Hematopoietic multipotent progenitor cell treated with erythropoietin and hydrocortisone succinate and interleukin-3 and kit ligand, for 8 days (in vitro differentiated cells): Measurements from ENCODE around the gene ELAVL3.
A peak's percentile ranks its signal among the peaks of the same experiment; 100 is the strongest.
"Not testable (repeated sequence)": the region's sequence is repeated elsewhere in the genome, so short reads cannot be mapped to it uniquely, and the experiment has no call there.

Experiments
- DNase-seq: peaks from one replicate; pipeline ENCODE4 v3.0.0-alpha.2; 2015

The ELAVL3 gene

DNA sequence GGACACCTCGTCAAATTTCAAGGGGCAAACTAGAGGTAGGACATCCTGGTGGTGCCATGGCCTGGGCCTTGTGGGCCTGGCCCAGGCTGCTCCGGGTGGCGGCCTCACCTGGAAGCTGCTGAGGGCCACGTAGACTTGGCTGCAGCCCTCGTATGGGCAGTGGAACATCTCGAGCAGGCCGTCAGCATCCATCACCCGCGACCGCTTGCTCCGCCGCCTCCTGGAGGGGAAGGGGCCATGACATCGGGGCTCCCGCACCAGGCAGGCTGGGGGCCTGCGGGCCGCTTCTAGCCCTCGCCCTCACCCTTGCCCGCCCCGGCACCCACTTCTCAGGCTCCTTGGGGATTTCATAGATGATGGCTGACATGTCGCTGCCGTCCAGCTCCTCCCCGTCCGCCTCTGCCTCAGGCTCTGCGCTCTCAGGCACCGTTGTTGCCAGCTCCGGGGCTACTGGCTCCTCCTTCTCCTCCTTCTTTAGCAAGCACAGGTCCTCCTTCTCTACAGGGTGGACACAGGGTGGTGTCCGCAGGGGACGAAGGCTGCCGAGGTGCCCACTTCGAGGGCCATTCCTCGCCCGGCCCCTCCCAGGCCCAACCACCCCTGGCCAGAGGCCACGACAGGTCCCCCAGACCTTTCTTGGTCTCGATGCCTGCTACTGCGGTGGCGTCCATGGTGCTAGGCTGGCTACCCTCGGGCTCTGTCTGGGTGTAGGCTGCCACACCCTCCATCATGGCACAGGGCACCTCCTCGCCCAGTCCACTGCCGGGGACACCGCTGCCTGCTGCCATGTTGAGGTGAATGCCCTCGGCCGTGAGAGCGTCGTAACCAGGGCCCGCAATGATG lies 6.0 kb upstream of the ELAVL3 start:
- no peak for DNase-seq

DNA sequence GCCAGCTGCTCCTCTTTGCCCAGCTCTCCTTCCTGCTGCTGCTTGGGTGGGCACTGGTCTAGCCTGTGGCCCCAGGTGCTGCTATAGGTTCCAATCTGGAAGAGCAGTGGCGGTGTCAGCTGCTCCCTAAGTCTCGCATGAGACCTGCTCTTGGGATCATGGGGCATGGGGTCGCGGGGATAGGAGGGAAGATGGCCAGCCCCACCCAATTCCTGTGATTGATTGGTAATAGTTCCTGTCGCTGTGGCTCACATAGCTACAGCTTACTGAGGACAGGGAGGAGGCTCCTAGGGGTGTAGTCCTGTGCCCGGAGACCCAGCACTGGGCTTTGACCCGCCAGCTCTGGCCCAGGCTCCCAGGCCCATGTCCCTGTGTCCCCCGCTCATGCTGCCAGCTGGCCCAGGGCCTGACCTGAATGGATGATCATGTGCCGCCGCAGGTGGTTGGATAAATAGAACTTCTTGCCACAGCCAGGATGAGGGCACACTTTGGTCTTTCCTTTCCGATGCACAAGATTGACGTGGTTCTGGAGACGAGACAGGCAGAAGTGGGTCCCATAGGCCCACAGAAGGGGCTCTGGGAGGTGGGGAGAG lies 4.5 kb upstream of the ELAVL3 start:
- no peak for DNase-seq

DNA sequence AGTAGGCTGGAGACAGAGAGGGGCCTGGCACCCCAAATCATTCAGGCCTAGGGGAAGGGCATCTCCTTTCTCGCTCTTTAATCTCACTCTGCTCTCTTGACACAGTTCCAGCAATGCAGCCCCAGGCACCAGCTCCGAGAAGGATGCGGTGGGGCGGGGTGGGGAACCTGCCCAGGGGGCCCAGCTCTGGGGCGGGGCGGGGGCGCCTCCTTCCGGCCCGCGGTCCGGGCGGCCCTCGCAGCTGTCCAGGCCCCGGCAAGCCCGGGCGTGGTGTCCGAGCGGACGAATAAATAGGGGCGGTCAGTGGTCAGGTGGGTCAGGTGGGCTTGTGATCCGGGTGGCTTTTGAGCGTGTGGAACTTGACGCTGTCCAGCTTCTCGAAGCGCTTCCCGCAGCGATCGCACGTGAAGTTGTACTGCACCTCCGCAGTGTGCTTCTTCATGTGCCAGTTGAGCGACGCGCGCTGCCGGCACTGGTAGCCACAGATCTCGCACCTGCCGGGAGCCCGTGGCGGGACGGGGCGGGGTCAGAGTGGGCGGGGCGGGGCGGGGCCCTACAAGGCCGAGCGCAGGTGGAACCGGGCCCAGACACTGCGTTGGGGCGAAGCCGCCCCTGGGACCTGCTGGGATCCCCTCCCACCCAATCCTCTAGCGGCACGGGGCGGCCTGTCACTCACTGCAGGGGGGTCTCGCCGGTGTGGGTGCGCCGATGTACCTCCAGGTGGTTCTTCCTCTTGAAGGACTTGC lies 2.7 kb upstream of the ELAVL3 start:
- no peak for DNase-seq

DNA sequence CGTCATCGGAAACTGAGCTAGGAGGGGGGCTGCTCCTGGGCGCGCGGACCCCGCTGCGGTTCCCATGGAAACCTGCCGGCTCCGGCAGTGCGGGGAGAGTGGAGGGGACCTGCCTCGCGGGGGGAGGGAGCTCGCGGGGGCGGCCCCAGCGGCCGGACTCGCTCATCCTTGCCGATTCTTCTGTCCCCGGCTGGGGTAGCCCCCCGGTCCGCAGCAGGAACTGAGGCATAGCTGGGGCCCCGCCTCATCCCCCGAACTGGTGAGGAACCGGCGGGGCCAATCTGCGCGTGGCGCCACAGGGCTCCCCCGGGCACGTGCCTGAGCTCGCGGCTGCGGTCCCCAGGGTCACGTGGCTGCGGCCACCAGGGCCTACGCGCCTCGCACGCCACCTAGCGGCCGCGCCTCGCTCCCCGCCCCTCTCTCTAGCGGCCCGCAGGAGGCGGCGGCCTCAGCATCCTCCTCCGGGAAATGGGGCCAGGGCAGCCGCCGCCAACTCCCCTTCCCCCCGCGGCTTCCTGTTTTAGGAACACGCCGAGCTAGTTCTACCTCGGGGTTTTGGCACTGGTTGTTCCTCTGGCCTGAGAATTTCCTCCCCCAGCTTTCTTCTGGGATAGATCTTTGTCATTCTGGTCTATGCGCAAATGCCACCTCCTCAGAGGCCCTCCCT lies 1.7 kb upstream of the ELAVL3 start:
- peak; percentile 83 for DNase-seq

DNA sequence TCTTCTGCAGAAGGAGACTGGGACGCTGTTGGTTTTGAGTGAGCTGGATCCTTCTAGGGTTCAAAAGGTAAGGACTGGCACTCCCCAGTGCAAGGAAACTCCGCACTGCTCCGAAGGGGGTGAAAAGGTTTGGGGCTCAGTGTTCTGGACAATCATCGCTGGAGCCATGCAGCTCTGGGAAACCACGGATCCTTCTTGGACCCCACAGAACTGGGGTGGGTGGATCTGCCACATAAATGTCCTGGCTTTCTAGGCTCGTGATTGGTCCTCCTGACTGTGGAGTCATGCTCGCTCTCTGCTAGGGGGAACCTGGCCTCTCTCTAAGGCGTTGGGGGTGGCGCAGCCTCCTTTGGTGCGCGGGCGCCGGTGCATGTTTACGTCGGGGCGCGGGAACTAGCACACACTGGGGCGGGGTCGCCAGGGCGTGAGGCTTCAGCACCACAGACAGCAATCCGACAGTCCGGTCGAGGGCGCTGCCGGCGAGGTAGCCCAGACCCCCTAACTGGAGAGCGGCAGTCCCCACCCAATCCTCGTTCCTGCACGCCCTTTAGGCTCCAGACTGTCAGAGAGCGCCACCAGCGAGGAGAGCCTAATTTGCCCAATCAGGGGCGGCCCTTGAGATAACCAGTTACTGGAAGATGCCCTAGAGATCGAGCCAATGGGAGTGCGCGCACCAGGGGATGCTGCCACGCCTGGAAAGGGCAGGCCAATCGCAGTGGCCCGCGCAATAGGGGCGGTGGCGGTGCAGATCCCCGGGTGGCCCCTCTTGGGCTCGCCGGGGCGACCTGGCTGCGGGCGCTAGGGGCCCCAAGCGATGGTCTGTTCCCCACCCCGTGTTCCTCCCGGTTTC lies 913 bp upstream of the ELAVL3 start:
- peak; percentile 93 for DNase-seq

DNA sequence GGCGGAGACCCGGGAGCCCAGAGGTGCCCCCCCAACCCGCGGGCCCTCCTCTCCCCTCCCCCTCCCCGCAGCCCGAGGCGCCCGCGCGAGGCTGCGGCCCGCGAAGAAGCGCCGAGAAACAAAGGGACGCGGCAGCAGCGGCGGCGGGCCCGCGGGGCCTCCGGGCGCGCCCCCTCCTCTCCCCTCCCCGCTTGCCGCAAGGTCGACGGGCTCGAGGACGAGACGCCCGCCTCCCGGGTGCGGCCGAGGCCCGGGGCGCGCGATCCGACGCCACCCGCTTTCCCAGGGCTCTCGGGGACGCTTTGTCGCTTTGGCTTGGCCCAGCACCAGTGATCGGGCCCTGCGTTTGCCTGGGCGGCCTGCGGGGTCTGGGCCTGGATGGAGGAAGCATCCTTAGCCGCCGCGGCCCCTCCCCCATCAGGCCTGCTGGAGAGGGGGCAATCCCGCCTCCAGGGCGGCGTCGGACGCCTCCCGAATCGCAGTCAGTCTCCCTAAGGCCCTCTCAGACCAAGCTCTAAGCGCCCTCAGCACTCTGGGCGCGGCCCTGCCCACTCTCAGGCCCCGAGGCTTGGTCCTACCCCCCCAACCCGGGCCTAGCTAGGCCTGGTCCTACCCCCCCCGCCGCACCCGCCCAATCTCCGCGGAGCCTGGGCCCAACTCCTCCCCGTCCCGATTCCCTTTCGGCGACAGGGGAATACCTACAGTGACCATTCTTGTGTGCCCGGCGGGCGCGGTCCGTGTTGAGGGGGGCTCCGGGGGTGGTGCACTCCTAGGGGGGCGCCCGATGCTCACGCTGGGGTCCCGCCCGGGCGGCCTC lies 740 bp downstream of the ELAVL3 start:
- no peak for DNase-seq

DNA sequence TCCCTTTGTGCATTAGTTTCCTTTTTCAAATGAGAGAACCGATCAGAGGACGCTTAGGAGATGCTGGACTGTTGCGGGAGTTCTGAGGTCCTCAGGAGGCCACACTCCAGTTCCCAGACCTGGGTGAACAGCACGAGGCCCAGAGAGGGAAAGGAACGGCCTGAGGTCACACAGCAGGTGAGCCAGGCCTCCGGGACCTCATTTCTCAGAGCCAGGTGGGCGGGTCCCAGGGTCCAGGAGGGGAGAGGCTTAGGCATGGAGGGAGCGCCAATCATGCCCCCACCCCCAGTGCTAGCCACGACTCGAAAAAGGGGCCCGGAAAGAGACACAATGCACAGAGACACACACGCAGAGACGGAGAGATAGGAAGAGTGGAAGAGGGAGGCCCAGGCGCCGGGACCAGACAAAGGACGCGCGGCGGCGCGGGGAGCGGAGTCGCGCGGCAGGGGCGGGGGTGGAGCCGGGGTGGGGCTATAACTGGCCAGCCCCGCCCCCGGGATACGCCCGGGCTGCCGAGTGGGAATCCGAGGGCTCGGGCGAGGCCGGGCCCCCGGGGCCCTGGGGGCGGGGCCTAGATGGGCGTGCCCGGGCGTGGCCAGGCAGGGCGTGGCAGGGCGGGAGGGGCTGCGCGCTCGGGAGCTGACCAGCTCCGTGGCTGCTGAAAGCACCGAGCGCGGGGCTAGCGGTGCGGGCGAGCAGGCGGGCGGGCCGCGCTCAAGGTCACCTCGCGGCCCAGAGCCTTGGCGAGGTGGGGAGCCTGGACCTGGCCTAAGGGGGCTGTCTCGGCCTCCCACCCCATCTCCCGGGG lies 1.6 kb downstream of the ELAVL3 start:
- peak; percentile 35 for DNase-seq

DNA sequence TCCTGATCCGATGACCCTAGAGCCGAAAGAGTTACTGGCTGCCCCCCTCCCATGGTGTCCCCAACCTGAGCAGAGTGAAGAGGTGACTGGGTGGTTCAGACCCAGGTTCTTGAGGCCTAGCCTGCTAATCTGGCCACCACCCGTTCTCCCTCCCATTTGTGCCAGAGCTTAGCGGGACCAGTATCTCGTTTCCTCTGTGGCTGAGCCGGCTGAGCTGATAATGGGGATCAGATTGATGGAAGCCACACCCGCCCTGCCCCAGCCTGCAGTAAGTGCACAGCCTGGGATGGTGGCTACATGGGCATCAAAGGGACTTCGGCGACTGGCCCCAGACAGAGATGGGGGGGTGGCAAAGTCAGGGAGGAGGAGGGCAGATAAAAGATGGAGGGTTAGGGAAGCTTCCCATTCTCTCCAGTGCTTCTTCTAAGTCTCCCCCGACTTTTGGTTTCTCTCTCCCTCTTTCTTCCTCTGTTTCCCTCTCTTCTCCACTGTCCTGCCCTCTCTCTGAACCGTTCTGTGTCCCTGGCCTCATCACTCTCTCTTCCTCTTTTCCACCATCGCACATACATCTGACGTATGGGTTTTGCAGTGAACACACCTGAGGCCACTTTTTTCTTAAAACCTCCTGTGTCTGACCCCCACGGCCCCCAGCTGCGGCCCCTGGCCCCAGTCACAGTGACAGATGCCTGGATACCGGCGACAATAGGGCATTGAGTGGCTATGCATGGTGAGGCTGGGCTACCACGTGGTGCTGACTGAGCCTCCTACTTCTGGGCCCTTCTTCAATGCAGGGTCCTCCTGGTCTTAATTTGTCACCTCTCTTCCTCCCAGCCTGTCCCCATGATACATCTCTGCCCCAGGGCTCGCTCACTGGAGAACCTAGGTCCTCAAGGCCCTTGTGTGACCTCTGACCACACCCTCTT lies 2.4 kb downstream of the ELAVL3 start:
- DNase-seq, result peak; percentile 61

DNA sequence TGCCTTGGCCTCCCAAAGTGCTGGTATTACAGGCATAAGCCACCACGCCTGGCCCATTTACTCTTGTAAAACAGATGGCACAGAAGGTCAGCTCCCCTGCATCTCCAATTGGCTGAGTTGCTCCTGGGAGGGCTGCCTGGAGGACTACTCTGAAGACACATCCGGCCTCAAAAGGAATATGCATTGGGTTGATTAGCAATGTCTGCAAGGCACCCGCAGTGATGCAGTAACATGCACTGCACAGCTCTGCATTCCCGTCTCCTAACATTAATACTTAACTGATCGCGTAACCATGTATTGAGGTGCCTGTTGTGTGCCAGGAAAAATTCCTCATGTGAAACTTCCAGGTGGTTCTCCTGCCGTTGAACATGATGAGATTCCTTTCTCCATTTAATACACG lies 5.0 kb downstream of the ELAVL3 start:
- DNase-seq, result no peak

DNA sequence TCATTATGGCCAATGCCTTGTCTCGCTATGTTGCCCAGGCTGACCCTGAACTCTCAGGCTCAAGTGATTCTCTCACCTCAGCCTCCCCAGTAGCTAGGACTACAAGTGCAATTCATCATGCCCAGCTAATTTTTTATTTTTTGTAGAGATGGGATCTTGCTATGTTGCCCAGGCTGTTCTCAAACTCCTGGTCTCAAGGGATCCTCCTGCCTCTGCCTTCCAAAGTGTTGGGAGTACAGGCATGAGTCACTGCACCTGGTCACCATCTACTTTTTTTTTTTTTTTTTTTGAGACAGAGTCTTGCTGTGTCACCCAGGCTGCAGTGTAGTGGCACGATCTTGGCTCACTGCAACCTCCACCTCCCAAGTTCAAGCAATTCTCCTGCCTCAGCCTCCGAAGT lies 5.5 kb downstream of the ELAVL3 start:
- not testable (repeated sequence) for DNase-seq

DNA sequence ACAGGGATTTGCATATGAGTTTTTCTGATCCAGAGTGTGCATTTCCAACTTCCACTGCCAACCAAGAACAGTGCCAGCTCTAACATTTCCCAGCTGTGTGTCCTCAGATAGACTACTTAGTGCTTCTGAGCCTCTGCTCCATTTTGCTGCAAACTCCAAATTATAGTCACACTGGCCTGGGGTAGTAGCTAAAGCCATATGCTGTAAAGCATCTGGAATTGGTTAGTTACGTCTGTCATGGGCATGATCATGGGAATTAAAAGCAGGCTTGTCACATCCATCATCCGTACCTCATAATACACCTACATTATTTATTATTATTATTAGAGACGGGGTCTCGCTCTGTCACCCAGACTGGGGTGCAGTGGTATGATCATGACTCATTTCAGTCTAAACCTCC lies 7.1 kb downstream of the ELAVL3 start:
- DNase-seq, result no peak

DNA sequence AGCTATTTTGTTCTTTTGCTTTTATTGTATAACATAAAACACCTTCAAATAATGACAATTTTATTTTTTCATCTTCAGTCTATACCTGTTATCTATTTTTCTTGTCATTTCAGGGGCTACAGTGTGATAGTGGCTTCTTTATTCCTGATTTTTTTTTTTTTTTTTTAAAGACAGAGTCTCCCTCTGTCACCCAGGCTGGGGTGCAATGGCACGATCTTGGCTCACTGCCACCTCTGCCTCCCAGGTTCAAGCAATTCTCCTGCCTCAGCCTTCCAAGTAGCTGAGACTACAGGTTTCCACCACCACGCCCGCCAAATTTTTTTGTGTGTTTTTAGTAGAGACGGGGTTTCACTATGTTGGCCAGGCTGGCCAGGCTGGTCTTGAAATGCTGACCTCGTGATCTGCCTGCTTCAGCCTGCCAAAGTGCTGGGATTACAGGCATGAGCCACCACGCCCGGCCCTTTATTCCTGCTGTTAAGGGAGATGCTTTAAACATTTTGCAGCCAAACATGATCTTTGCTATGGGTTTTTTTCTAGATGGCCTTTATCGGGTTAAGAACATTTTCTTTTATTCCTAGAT lies 12.5 kb downstream of the ELAVL3 start:
- DNase-seq, result not testable (repeated sequence)

DNA sequence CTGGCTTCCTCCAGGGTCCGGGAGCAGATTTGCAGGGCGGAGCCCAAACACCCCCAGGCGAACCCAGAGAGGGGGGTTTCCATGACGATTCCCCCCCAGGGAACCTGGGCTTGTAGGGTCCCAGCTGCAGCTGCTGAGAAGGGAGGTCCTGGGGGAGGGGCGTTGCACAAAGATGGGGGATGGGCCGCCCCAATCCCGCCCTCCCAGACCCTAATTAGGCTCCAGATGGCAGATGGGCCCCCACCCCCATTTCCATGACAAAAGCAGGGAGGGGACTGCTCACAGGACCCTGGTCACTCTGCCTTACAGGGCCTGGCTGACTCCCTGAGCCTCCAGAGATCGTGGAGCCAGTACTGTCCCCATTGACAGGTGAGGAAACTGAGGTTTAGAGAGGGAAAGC lies 15.2 kb downstream of the ELAVL3 start:
- DNase-seq, result no peak

DNA sequence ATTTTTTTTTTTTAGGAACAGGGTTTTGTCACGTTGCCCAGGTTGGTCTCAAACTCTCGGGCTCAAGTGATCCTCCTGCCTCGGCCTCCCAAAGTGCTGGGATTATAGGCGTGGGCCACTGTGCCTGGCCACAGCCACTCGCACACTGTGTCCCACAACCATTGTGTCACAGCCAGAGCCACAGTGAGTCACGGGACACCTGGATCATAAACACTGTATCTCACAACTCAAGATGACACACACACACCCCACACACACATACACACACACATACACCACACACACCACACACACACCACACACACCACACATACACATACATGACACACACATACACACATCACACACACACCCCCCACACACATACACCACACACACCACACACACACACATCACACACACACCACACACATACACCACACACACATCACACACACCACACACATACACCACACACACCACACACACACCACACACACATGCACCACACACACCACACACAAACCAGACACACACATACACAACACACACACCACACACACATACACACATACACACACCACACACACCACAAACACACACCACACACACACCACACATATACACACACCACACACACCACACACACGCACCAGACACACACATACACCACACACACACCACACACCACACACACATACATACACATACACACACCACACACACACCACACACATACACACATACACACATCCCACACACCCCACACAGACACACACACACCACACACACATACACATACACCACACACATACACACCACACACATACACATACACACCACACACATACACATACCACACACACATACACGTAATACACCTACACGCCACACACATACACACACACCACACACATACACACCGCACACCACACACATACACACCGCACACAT lies 16.2 kb downstream of the ELAVL3 start:
- no peak for DNase-seq

DNA sequence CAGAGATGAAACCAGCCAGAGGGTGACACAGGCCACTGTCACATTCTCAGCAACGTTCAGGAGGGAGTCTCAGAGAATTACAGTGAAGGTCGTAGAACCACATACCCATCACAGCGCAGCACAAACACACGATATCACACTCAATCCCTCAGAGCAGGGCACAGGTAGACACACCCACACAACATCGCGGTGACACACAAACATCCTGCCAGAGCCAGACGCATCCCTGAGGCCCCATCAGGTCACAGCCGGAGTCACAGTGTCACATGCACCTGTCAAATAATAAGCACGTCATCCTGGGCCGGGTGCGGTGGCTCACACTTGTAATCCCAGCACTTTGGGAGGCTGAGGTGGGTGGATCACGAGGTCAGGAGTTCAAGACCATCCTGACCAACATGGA lies 17.5 kb downstream of the ELAVL3 start:
- DNase-seq, result no peak

DNA sequence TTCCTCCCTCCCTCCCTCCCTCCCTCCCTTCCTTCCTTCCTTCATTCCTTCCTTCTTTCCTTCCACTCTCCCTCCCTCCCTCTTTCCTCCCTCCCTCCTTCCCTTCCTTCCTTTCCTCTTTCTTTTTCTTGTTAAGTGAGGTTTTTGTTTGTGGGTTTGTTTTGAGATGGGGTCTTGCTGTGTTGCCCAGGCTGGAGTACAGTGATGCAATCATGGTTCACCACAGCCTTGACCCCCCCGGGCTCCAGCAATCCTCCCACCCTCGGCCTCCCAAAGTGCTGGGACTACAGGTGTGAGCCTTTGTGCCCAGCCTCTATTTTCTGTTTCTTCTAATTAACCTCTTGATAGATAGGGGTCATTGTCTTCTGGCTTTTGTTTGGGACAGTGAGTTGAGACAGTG lies 19.4 kb downstream of the ELAVL3 start:
- DNase-seq, result no peak

DNA sequence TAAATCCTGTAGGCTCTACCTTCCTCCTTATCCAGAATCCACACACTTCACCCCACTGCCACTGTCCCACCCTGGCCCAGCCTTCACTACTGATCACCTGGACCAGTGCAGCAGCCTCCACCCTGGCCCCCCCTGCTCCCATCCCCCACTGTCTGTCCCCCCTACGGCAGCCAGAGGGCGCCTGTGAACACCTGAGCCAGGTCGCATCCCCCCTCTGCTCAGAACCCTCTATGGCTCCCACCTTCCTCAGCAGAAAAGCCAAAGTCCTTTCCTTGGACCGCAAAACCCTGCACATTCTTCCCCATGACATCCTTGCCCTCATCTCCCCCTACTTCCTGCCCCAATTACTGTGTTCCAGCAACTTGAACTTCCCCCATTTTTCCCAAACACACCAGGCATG lies 20.6 kb downstream of the ELAVL3 start:
- DNase-seq, result no peak

DNA sequence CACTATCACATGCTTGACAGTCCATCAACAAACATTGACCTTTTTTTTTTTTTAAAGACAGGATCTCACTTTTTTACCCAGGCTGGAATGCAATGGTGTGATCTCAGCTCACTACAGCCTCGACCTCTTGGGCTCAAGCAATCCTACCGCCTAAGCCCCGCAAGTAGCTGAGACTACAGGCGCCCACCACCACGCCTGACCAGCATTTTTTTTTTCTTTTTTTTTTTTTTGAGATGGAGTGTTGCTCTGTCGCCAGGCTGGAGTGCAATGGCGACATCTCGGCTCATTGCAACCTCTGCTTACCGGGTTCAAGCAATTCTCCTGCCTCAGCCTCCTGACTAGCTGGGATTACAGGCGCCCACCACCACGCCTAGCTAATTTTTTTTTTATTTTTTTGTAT lies 21.9 kb downstream of the ELAVL3 start:
- not testable (repeated sequence) for DNase-seq
